K562 (cell line): ENCODE data around the gene TCF3.

Experiments used
- POLR2A ChIP-seq: fragments of 450-650 bp; conservative IDR thresholded peaks from 2 replicates; pipeline ENCODE4 v1.6.1; 2016
- TEAD4 ChIP-seq, 2 experiments: sonication (generic) in 1 of 2; formaldehyde crosslinking in 1 of 2; IDR thresholded peaks; 2 replicates each; pipeline versions ENCODE4 v1.6.1 to v1.8.0; 2012 to 2022; ENCODE audit warnings: borderline replicate concordance in 1 of 2, inconsistent platforms in 1 of 2, low read length in 1 of 2, mild to moderate bottlenecking in 1 of 2, missing genetic modification reagents in 1 of 2
- ZNF431 ChIP-seq: sonication (generic); formaldehyde crosslinking; IDR thresholded peaks from 2 replicates; pipeline ENCODE4 v1.8.0; 2022; ENCODE audit warnings: mild to moderate bottlenecking, missing genetic modification reagents

- TF ChIP-seq TEAD4 (IDR thresholded peaks at IDR 0.05; ENCODE audit: low read length) (no peak), TEAD4 (CRISPR knock-in tag; IDR thresholded peaks at IDR 0.05; ENCODE audit: borderline replicate concordance) (no peak), ZNF431 (CRISPR knock-in tag) (no peak), POLR2A (no peak)
These were observed 82.4 kb downstream of the TCF3 start for GRCh38 chr19:1569997-1570396.
